HG02938 (cell line): ENCODE measurements around the gene IER3.

Experiments
- ATAC-seq: cut with Tn5 transposase; IDR thresholded peaks from one replicate; pipeline ENCODE4 v1.9.1; 2021; ENCODE audit warnings: mild to moderate bottlenecking, moderate library complexity; ENCODE audit not compliant: unreplicated experiment

Gene IER3

GRCh38 chr6:30709101-30709868 lies 35.1 kb downstream of the IER3 start:
- ATAC-seq, result no peak

GRCh38 chr6:30707281-30707850 lies 37.0 kb downstream of the IER3 start:
- ATAC-seq, result no peak

- no peak for ATAC-seq
Observed at GRCh38 chr6:30705620-30706019, 38.7 kb downstream of the IER3 start.

- ATAC-seq, result no peak
Observed at GRCh38 chr6:30703821-30704220, 40.5 kb downstream of the IER3 start.

GRCh38 chr6:30703011-30703410 lies 41.3 kb downstream of the IER3 start:
- no peak for ATAC-seq

GRCh38 chr6:30700340-30700739 lies 44.0 kb downstream of the IER3 start:
- ATAC-seq, result no peak

- no peak for ATAC-seq
Observed at GRCh38 chr6:30696432-30696831, 47.9 kb downstream of the IER3 start.
